K562 (cell line): ENCODE data around the gene TIMM44. TPM values are rescaled to one million over a fixed set of nuclear protein-coding genes. Genes with fewer than 3 reads are reported as not detected.
A peak's percentile ranks its signal among the peaks of the same experiment; 100 is the strongest.

Source experiments
- HDAC1 ChIP-seq, 2 experiments: fragments of 450-650 bp; IDR thresholded peaks; 2 replicates each; pipeline ENCODE4 v1.6.1; 2016 to 2017; ENCODE audit warnings: inconsistent platforms in 1 of 2, mild to moderate bottlenecking in 1 of 2, moderate library complexity in 1 of 2
- HNRNPH1 ChIP-seq: fragments of 200-400 bp; formaldehyde crosslinking; optimal IDR thresholded peaks from 2 replicates; pipeline ENCODE3; 2017; ENCODE audit warnings: low read depth, mild to moderate bottlenecking, low read length, moderate library complexity
- KDM1A ChIP-seq, 2 experiments: fragments of 450-650 bp; IDR thresholded peaks; 2 replicates each; pipeline ENCODE4 v1.6.1; 2016; ENCODE audit warnings: mild to moderate bottlenecking in 2 of 2
- MCM7 ChIP-seq, 2 experiments: fragments of 450-650 bp; IDR thresholded peaks; 2 replicates each; pipeline ENCODE4 v1.6.1; 2016 to 2018
- NCOA2 ChIP-seq, 2 experiments: fragments of 450-650 bp; IDR thresholded peaks; 2 replicates each; pipeline ENCODE4 v1.6.1; 2018; ENCODE audit warnings: mild to moderate bottlenecking in 2 of 2, moderate library complexity in 1 of 2; ENCODE audit not compliant: partially characterized antibody in 2 of 2
- RREB1 ChIP-seq: fragments of 250-450 bp; sonication (Bioruptor Pico); IDR thresholded peaks from 2 replicates; pipeline ENCODE4 v1.4.0; 2020
- SMAD4 ChIP-seq: fragments of 250-450 bp; sonication (Bioruptor Pico); conservative IDR thresholded peaks from 2 replicates; pipeline ENCODE4 v1.8.0; 2021; ENCODE audit warnings: inconsistent platforms, mild to moderate bottlenecking, moderate library complexity
- ZBTB49 ChIP-seq: sonication (generic); formaldehyde crosslinking; IDR thresholded peaks from 2 replicates; pipeline ENCODE4 v1.8.0; 2022; ENCODE audit warnings: missing genetic modification reagents, mild to moderate bottlenecking, borderline replicate concordance
- ZNF518B ChIP-seq: fragments of 250-450 bp; sonication (Bioruptor Pico); IDR thresholded peaks from 2 replicates; pipeline ENCODE4 v1.5.0; 2021; ENCODE audit warnings: mild to moderate bottlenecking, moderate library complexity
- ZNF766 ChIP-seq: fragments of 200-800 bp; sonication (Bioruptor generic); conservative IDR thresholded peaks from 2 replicates; pipeline ENCODE4 v1.6.1; 2016; ENCODE audit warnings: missing genetic modification characterization, missing compliant biosample characterization
- polyA plus RNA-seq, 8 experiments: library from polyadenylated mRNA; depleted of rRNA in 4 of 8; stranded (reverse) in 5 of 8; unstranded in 3 of 8; fragments of >200 nt; fragmentation: Nextera tagmentation in 2 of 8; fragmentation: Illumina TruSeq in 1 of 8; extraction: Ambion mirVana in 2 of 8; extraction: Trizol in 1 of 8; gene quantifications; 2 replicates each; pipeline versions ENCODE4 v1.2.1 to v1.2.3, GENCODE V29; 2011 to 2014; ENCODE audit warnings: inconsistent platforms in 1 of 8, missing spikeins in 1 of 8
- total RNA-seq, 7 experiments: library from RNA; depleted of rRNA in 6 of 7; stranded (reverse); fragments of >200 nt in 6 of 7; fragmentation: Illumina TruSeq in 2 of 7; extraction: Trizol in 2 of 7; gene quantifications; 2 replicates each; pipeline versions ENCODE4 v1.2.1 to v1.2.3, GENCODE V29; 2011 to 2021; ENCODE audit warnings: low replicate concordance in 1 of 7
- TF ChIP-seq, protein P1 (sequence below): sonication (generic); formaldehyde crosslinking; IDR thresholded peaks from 2 replicates; pipeline ENCODE4 v1.8.1; 2023; ENCODE audit warnings: mild to moderate bottlenecking, missing genetic modification reagents

TIMM44 gene
- total and polyA plus RNA-seq, 9 of the 15 experiments (the other 6 are each of a cell fraction or from before 2014, with no cell fraction given), result 10.3 to 231 (median 89.3) TPM

GRCh38 chr19:7918615-7919421 is 24.6 kb downstream of the TIMM44 start (continued):
- TF ChIP-seq RREB1 (no peak), ZNF518B (no peak), HNRNPH1 (no peak), SMAD4 (CRISPR knock-in tag) (no peak), HDAC1 (IDR thresholded peaks at IDR 0.05) (no peak), NCOA2 (IDR thresholded peaks at IDR 0.05; ENCODE audit: partially characterized antibody in 2 of 2) (no peak), KDM1A (IDR thresholded peaks at IDR 0.05) (peak; percentile 42 to 54; a peak in 2 of 4 replicates), ZBTB49 (CRISPR knock-in tag) (no peak), ZNF766 (CRISPR knock-in tag) (peak; percentile 88), MCM7 (IDR thresholded peaks at IDR 0.05) (no peak)
- TF ChIP-seq, protein P1, sequence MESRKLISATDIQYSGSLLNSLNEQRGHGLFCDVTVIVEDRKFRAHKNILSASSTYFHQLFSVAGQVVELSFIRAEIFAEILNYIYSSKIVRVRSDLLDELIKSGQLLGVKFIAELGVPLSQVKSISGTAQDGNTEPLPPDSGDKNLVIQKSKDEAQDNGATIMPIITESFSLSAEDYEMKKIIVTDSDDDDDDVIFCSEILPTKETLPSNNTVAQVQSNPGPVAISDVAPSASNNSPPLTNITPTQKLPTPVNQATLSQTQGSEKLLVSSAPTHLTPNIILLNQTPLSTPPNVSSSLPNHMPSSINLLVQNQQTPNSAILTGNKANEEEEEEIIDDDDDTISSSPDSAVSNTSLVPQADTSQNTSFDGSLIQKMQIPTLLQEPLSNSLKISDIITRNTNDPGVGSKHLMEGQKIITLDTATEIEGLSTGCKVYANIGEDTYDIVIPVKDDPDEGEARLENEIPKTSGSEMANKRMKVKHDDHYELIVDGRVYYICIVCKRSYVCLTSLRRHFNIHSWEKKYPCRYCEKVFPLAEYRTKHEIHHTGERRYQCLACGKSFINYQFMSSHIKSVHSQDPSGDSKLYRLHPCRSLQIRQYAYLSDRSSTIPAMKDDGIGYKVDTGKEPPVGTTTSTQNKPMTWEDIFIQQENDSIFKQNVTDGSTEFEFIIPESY (CRISPR knock-in tag), result peak; percentile 89
